ENCODE results near the gene PRCD.

PRCD gene

DNA sequence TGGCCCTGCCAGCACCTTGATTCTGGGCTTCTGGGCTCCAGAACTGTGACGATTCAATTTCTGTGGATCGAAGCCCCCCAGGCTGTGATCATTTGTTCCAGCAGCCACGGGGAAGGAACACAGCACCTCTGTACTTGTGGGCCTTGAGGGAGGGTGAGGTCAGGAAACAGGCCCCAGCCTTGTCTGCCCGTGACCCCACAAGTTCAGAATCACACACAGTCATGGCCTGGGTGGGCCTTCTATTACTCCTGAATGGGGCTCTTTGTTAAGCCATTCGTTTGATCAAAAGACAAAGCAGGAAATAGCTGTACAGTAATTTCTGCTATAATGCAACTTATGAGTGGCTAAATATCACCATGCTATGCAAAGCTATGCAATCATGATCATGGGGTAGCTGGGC, 35.7 kb downstream of the PRCD start:
- DNase-seq = no peak

DNA sequence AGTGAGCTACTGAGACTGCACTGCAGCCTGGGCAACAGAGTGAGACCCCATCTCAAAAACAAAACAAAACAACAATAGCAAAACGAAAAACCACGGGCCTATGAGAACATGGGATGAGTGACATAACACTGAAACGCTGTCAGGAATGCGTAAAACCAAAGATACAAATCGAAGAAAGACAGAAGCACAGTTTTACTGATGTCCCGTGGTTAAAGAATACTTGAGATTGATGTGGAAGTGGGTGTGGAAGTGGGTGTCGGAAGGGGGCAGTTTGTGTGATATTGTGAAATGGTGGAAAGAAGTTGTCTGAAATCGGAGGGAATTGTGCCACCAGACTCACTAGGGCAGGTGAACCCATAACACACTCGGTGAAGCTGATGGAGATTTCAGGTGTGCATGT, 36.3 kb downstream of the PRCD start:
- no peak for DNase-seq

DNA sequence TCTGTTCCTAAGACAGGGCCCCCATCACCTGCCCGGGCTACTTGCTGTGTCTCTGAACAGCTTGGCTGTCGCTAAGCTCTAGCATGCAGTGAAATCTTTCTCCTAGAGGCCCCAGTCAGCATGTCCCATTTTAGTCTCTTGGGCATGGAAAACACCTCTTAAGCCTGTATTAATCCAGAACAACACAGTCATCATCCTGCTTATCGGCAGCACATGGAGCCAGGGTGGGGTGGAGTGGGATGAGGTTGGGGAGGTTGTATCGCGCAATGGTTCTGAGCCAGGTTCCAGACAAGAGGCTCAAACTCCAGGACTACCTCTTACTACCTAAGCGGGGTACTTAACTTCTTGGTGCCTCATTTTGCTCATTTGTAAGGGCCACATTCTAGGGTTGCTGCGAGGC, 38.0 kb downstream of the PRCD start:
- DNase-seq = no peak

DNA sequence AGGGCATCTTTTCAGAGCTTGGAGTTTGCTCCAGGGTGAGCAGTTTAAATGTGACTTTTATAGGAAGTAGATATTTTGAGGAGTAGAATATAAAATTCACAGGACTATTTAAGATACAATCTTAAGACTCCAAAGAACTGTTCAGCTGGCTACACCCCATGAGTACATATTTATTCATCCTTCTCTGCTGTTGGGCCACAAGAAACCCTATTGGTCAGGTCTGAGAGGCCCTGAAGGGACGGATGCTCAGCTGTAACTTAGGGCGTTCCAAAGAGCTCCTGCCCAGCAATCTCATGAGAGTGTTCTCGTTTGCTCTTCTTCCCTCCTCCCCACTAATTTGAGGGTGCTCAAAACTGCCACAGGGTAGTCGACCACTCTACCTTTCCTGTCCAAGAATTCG, 38.5 kb downstream of the PRCD start:
- DNase-seq = no peak

DNA sequence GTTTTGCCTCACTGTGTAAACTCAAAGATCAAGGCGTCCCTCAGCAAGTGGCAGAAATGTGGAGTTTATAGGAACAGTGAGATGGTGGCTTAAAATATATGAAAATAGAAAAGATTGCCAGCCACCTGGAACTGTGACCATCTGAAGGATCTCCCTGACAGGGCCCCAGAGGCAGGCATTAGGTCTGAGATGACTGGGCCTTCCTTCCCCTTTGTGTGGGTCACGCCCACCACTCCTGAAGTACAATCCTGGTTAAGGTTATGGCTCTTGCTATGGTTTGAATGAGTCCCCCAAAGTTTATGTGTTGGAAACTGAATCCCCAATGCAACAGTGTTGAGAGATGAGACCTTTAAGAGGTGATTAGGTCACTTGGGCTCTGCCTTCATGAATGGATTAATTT, 39.4 kb downstream of the PRCD start:
- no peak for DNase-seq

DNA sequence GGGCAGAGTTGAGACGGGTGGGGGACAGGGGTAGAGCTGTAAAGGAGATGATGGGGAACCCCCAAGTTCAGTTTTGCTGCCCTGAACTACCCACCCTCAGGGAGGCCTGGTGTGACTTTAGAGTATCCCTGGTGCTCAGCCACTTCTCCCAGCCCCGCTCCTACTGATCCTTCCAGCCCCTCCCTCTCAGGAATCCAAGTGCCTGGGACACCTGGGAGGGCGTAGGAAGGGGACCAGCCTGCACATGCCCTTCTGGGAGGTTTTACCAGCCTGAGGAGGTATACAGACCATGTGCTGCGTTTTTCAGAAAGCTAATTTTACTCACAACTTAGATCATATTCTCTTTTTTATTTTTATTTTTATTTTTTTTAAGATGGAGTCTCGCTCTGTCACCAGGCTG, 41.7 kb downstream of the PRCD start:
- DNase-seq = no peak

DNA sequence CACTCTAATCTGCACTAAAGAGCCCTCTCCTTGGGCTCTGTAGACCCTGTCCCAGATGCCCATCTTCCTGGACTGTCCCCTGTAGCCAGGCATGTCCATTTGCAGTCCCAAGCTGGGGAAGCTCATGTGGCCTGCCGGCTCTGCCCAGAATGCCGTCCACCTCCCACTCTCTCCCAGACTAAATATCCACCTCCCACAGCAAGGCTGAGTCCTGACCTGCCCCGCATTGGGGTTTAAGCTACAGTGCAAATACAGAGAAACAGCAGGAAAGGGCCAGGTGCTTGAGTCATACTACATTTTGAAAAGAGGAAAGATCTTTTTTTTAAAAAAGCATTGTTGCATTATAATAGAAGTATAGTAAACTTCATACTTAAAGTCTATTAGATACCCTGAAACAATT, 42.8 kb downstream of the PRCD start:
- no peak for DNase-seq

DNA sequence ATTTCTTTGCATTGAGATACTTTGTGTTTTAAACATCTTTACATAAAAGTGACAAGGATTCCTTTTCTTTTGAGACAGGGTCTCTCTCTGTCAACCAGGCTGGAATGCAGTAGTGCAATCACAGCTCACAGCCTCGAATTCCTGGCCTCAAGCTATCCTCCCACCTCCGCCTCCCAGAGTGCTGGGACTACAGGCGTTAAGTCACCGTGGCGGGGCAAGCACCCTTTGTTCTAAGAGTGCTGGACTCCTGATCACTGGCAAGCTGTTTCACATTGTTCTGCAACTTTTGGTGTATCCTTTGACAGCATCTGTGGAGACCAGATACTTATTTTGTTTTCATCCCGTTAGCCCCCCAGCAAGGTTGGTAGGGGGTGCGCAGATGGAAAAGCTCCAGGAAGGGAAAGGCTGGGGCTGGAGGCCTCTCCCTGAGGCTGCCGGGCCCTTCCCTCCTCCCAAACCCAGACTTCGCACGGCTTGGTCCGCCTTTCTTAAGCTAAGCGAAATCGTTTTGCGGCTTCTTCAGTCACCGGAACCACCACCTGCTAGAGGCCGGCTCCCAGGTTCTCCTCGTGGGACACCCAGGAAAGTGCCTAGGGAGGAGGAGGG, 44.7 kb downstream of the PRCD start:
- DNase-seq = no peak

DNA sequence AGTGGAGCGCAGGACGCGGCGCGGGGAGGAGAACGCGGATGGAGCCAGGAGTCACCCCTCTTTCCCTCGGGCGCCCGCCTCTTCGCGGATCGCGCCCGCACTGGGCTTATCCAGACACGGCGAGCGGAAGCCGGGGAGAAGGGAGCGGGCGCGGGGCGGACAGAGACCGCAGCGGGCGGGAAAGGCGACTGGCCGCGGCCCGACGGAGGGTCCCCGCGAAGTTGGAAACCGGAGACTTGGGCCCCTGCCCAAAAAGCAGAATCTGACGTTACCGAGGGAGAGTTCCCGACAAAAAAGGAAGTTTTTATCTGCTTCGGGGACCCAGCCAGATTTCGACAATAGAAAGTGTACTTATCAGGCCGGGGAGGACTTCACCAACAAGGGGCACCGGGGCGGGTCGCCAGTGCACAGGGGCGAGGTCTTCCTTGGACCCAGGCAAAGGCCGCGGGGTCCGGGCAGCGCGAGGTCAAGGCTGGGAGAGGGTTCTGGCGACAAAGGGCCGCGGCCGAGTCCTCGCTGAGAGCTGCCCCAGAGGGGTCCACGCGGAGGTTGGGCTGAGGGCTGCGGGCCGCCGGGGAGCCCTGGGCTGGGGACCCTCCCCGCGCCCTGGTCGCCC, 45.3 kb downstream of the PRCD start:
- no peak for DNase-seq

DNA sequence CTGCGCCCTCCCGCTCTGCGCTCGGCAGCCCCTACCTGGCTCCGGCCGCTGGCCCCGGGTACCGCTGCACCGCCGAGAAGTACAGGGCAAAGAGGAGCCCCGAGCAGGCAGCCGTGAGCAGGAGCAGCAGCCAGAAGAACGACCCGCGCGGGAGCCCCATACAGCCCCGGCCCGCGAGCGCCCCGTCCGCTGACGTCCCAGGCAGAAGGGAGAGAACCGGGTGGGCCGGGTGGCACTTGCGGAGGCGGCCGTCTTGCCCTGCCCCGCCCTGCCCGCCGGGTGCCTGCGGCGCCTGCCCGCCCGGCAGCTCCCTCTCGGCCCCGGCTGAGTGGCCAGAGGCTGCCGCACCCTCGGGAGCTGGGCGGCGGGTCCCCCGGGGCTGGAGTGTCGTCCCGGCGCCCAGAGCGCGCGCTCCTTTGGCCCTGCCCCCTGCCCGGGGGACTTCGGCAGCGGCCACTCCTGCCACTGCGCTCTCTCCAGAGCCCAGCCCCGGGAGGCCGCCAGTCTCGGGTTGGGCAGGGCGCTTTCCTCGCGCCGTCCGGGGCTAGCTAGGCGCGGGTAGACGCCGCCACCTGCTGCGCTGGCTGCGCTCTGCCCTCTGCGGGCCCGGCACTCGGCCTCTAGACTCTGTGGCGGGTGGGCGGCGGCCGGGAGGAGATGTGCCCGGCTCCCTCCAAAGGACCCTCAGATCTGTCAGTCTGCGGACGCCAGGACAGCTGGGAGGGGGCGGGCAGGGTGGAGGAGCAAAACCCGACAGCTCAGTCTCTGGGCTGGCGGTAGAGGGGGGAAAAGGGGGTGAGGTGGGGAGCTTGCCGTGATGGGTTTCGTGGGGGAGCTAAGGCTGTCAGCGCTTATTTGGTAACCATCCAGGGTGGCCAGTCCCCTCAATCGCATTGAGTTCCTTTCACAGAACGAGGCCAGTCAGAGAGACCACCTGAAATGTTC, 46.1 kb downstream of the PRCD start, which contains the start of gene ST6GALNAC2:
TSS of gene ST6GALNAC2 (minus strand) at position 212 of the 945 bp plus-strand sequence. CDS start at position 160, 52 bp downstream.
- DNase-seq = peak; percentile 48 to 56

DNA sequence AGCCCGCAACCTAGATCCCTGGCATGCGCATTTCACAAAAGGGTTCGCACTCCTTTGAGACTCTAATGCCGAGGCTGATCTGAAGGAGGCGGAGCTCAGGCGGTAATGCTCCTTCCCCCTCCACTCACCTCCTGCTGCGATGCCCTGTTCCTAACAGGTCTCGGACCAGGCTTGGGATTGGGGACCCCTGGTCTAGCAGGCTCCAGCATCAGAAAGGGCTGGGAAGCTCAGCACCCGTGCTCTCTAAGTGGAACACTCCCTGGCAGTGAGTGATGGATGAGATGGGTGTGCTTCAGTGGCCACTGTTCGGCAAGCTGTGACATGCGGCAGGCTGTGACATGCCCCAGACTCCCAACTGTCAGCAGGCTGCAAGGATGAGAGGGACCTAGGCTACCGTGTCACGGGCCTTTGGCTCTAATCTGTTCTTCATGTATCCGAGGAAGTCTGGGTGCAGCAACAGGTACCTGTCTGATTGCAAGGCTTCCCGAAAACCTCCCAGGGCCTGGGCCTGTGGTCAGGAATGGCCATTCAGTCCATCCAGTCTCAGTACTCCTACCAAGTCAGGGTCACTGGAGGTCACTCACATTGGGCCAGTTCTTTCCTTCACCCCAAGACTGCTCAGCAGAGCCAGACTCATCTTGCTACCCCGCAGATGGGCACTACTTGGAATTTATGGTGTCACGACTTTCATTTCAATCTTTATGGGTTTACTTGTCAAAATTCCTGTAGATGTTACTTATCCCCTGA, 47.1 kb downstream of the PRCD start:
- no peak for DNase-seq

DNA sequence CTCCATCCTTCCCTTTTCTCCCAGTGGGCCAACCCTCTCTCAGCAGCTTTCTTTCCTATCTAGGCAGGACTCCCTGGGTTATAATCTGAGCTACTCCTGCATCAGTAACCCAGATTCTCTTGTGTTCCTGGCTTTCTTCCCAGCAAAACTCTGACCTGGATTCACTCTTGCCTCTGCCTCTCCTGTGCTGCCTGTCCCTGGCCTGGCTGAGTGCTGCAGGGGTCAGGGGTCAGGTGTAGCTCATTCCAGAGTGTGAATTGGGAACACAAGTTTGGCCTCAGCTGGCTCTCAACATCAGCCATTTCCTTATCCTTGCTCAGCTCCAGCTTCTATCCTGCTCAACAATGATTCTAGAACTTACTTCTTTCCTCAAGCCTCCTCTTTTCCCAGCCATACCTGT, 48.3 kb downstream of the PRCD start:
- no peak for DNase-seq

DNA sequence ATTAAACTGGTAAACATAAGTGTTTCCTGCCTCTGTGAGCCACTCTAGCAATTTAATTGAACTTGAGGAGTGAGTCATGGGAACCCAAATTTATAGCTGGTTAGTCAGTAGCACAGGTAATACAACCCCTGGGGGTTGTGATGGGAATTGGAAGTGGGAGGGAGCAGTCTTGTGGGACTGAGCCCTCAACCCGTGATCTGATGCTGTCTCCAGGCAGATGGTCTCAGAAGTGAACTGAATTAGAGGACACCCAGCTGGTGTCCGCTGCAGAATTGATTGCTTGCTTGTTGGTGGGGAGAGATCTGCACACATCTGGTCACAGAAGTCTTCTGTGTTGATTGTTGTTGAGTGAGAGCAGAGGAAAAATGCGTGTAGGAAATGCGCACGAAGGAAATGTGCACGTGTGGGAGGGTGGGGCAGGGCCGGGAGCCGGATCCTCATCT, 53.6 kb downstream of the PRCD start:
- no peak for DNase-seq

DNA sequence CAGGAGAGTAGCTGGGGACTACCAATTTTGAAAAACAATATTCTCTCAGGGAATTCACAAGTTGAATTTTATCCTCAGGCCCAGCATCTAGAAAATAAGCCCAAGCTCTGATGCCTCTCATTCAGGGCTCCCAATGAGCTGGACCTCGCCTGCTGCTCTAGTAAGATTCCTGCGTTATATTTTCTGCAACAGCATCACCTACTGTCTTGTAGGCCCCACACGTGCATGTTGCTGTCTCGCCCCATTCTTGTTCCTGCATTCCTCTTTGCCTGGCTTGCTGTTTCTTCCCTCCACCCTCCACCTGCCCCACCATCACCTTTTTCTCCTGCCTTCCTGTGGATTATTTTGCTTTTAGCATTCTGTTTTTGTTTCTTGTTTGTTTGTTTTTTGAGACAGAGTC, 54.1 kb downstream of the PRCD start:
- DNase-seq = no peak

DNA sequence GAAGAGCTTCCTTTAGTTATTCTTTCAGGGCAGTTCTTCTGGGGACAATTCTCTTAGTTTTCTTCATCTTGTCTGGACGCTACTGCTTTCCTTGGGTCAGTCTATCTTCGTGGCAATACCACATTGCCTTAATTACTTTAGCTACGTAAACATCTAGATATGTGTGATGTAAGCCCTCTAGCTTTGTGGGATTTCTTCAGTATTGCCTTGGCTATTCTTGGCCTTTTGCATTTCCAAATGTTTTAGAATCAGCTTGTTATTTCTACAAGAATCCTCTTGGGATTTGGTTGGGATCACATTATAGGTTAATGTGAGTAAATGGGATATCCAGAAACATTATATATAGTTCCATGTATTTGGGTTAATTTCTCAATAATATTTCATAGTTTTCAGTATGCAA, 54.8 kb downstream of the PRCD start:
- no peak for DNase-seq
